HG02943 (cell line): ENCODE data around the gene ABLIM1.

Experiments
- ATAC-seq: cut with Tn5 transposase; IDR thresholded peaks from one replicate; pipeline ENCODE4 v1.9.1; 2021; ENCODE audit warnings: mild to moderate bottlenecking, low read depth, moderate library complexity; ENCODE audit not compliant: unreplicated experiment

ABLIM1 gene

GRCh38 chr10:114551636-114551972 is 106.5 kb downstream of the ABLIM1 start:
- ATAC-seq, result no peak

- ATAC-seq, result no peak
Observed at GRCh38 chr10:114550756-114551635, 107.1 kb downstream of the ABLIM1 start.

- ATAC-seq, result no peak
Observed at GRCh38 chr10:114548662-114549061, 109.4 kb downstream of the ABLIM1 start.

GRCh38 chr10:114547514-114547913 is 110.6 kb downstream of the ABLIM1 start:
- ATAC-seq, result no peak

GRCh38 chr10:114547056-114547455 is 111.0 kb downstream of the ABLIM1 start:
- ATAC-seq, result no peak

DNA sequence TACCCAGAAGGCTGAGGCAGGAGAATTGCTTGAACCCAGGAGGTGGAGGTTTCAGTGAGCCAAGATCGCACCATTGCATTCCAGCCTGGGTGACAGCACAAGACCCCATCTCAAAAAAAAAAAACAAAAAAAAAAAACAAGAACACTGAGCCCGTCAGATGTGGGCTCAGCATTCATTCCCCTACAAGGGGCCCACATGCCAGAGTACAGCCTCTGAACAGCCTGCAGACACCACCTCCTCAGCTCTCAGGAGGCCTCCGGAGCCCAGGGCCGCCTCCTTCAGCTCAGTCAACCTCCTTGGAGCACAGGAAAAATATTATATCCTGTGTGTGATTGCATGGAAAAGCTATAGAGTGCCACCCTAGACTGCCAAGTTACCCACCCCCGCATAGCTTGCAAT is 112.3 kb downstream of the ABLIM1 start:
- ATAC-seq, result no peak

- no peak for ATAC-seq
Observed at GRCh38 chr10:114545071-114545470, 113.0 kb downstream of the ABLIM1 start.

- ATAC-seq, result peak; percentile 91
Observed at GRCh38 chr10:114544045-114544659, 113.9 kb downstream of the ABLIM1 start.

DNA sequence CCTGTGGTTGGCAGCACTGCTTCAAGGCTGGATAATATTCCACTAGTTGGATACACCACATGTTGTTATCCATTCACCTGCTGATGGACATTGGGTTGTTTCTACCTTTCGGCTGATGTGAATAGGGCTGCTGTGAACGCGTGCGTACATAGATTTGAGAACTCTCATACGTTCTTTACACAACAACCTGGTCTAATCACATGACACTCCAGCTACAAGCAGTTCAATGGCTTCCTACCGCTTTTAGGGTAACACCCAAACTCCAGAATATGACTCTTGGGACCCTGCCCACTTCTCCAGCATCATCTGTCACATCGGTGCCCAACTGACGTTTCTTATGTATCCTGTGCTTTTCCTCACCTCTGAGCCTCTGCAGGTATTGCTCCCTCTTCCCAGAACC is 114.6 kb downstream of the ABLIM1 start:
- no peak for ATAC-seq

DNA sequence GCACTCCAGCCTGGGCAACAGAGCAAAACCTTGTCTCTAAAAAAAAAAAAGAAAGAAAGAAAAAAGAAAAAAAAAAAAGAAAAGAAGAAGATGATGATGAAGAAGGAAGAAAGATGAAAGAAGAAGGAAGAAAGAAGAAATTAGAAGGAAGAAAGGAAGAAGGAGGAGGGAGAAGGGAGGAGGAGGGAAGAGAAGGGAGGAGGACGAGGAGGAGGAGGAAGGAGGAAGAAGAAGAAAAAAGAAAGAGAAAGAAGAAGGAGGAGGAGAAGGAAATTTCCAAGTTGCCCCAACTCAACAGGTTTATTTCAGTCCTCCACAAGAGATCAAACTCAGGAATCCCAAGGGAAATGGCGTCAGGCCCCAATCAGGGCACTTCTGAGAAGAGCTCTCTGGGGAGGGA is 115.7 kb downstream of the ABLIM1 start:
- no peak for ATAC-seq

DNA sequence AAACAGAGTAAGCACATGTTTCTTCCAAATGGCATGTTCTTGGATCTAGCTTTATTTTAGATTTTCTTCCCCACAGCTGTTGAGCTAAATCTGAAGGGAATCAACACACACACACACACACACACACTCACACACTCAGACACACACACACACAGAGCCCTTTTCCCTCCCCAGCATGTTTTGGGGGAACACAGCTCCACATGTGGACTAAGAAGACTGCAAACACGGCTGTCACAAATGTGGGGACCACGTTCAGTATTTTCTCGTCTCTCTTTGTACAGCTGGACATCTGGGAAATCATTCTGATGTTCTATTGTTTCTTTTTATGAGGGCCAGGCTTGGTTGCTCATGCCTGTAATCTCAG is 116.3 kb downstream of the ABLIM1 start:
- no peak for ATAC-seq

DNA sequence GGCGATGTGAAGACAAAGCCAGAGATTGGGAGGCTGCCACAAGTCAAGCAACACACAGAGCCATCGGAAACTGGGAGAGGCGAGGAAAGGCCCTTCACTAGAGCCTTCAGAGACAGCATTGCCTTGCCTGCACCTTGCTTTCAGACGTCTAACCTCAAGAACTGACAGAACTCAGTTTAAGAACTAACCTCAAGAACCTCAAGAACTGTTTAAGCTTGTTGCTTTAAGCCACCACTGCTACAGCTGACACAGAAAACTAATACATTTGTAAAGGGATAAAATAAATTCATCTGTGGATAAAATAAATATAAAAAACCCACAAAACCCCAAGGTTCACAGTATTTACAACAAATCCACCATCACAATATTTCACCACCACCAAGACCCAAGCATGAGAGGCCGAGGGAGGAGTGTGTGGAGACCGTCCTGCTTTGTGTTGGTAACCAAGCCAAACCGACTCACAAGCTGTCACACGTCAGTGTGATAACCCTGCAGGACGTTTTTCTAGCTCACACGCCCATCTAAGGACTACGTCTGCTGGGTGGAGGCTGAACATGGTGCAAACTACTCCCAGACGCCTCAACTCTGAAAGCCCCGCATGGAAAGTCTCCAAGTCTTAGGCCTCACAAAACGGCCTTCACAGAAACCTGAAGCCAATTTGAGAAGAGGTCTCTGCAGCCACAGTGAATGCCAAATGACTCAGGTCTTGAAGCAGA is 116.8 kb downstream of the ABLIM1 start:
- ATAC-seq, result no peak

GRCh38 chr10:114540236-114540635 is 117.8 kb downstream of the ABLIM1 start:
- ATAC-seq, result no peak

DNA sequence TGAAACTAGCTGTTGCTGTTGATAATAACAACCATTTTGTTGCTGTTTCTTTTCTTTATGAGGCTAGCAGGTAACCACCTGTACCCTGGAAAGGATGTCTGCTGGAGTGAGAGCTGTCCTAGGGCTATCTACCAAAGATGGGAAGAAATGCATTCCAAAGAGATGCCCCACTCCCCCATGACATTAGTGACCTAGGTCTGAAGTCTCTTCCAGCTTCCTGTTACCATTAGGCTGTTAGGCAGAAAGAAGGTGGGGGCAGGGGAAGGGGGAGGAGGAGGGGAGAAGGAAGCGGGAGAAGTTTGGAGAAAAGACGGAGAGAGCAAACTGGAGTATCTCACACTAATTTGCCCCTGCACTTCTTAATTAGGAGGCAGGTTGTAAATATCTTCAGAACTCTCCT is 118.5 kb downstream of the ABLIM1 start:
- ATAC-seq, result no peak

GRCh38 chr10:114538181-114538906 is 119.7 kb downstream of the ABLIM1 start:
- no peak for ATAC-seq

DNA sequence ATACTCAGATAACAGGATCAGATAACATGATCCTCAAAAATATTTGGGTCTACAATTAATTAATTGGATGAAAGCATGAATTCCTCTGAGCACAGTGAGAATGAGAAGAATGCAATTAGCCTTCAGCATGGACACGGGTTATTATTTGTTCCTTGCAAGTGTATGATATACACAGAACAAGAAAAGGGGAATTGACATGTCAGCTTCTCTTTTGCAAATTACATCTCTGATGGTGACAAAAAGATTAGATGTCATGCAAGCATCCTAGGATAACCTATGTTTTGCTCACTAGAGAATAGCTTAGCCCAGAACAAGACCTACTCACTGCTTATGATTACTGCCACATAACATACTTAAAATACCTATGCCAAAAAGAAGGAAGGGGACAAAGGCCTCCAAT is 120.3 kb downstream of the ABLIM1 start:
- no peak for ATAC-seq

GRCh38 chr10:114534571-114534981 is 123.5 kb downstream of the ABLIM1 start:
- ATAC-seq, result no peak

GRCh38 chr10:114532226-114532625 is 125.8 kb downstream of the ABLIM1 start:
- ATAC-seq, result no peak

- peak; percentile 95 for ATAC-seq
Observed at GRCh38 chr10:114526504-114527238, 131.4 kb downstream of the ABLIM1 start.

GRCh38 chr10:114526126-114526503 is 132.0 kb downstream of the ABLIM1 start:
- ATAC-seq, result peak; percentile 44
